Activated T-helper 2 cell treated with anti-CD3 and anti-CD28 coated beads, Interferon-gamma antibody, Interleukin-2, Interleukin-4, amounts not matched to agents 10 μg/mL and 5 μg/mL and 100 μg/mL, durations not matched to agents 14 hours and 24 hours and 36 hours (primary cell): ENCODE measurements around the gene SAAL1. TPM values are rescaled to one million over a fixed set of nuclear protein-coding genes. Genes with fewer than 3 reads are reported as not detected.

Experiments
- DNase-seq: peaks from one replicate; pipeline ENCODE4 v3.0.0; 2021; ENCODE audit warnings: low spot score
- H3K27ac Mint-ChIP-seq: one replicate; pipeline ENCODE4 v1.8.0; 2021; ENCODE audit warnings: mixed read lengths
- H3K27me3 Mint-ChIP-seq: one replicate; pipeline ENCODE4 v1.8.0; 2021; ENCODE audit warnings: low read depth, mixed read lengths
- H3K36me3 Mint-ChIP-seq: one replicate; pipeline ENCODE4 v1.8.0; 2021; ENCODE audit warnings: low read depth, mixed read lengths
- H3K4me1 Mint-ChIP-seq: one replicate; pipeline ENCODE4 v1.8.0; 2021; ENCODE audit warnings: low read depth, mixed read lengths
- H3K4me3 Mint-ChIP-seq: one replicate; pipeline ENCODE4 v1.8.0; 2021; ENCODE audit warnings: low read depth, mild to moderate bottlenecking, moderate library complexity, mixed read lengths
- H3K9me3 Mint-ChIP-seq: one replicate; pipeline ENCODE4 v1.8.0; 2021; ENCODE audit warnings: mixed read lengths
- intact Hi-C: fragments of 100-400 bp; cut with micrococcal nuclease; formaldehyde crosslinking; loops from one replicate; pipeline ENCODE4 v1.15.1; 2023
- total RNA-seq: library from RNA; stranded (reverse); gene quantifications from 2 replicates; pipeline ENCODE4 v1.2.3, GENCODE V29; 2022

The SAAL1 gene
- total RNA-seq, 1 donor from 2014 or later = 44.1 TPM

- intact Hi-C loops = no loop called here
- Mint-ChIP-seq H3K9me3 (no peaks in the 10 kb centered on the region), H3K36me3 (no peaks in the 10 kb centered on the region), H3K27me3 (peaks cover 18% of the 10 kb centered on the region), H3K27ac (no peak overlapping the region), H3K4me1 (no peaks in the 10 kb centered on the region), H3K4me3 (no peak overlapping the region)
- DNase-seq = no peak
Measured at GRCh38 chr11:18036456-18036855, 69.4 kb downstream of the SAAL1 start.

Other genes with a start within 250 kb of the SAAL1 start
- gene SERGEF, start 93.0 kb downstream of the SAAL1 start, total RNA-seq = 39.5 and 43.9 TPM in 2 replicates
- gene TPH1, start 59.8 kb downstream of the SAAL1 start, total RNA-seq = 0.34 and 0.60 TPM in 2 replicates
- not detected in 2 replicates for gene MRGPRX3, start 26.5 kb upstream of the SAAL1 start, total RNA-seq
- gene MRGPRX4, start 66.8 kb upstream of the SAAL1 start, total RNA-seq = not detected in 2 replicates
- gene SAA4, start 130.7 kb upstream of the SAAL1 start, total RNA-seq = not detected in 2 replicates
- not detected in 2 replicates for gene SAA2, start 142.6 kb upstream of the SAAL1 start, total RNA-seq
- gene SAA1, start 160.2 kb upstream of the SAAL1 start, total RNA-seq = not detected in 2 replicates
- gene HPS5, start 216.1 kb upstream of the SAAL1 start, total RNA-seq = 33.3 and 34.2 TPM in 2 replicates
- 51.4 and 54.3 TPM in 2 replicates for gene GTF2H1, start 216.5 kb upstream of the SAAL1 start, total RNA-seq